ENCODE data around the gene MRPL36.
"Not testable (repeated sequence)": the region's sequence is repeated elsewhere in the genome, so short reads cannot be mapped to it uniquely, and the experiment has no call there.

MRPL36 gene

DNA sequence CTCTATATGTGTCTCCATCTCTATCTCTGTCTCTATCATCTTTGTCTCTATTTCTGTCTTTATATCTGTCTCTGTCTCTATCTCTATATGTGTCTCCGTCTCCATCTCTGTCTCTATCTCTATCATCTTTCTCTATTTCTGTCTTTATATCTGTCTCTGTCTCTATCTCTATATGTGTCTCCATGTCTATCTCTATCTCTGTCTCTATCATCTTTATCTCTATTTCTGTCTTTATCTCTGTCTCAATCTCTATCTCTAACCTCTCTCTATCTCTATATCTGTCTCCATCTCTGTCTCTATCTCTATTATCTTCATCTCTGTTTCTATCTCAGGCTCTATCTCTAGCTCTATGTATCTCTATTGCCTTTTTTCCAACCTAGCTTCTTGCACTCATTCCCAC, 46.1 kb upstream of the MRPL36 start:
- Histone ChIP-seq H3K4me1 (ENCODE audit: control insufficient read depth in 1 of 2, insufficient read depth in 2 of 2, low read length in 2 of 2) (peaks cover 5 to 6% of the 10 kb centered on the region in 2 experiments), H3K9ac (ENCODE audit: low read length) (no peak overlapping the region), H2BK120ac (ENCODE audit: insufficient read depth, low read length, poor library complexity) (no peak overlapping the region), H4K12ac (ENCODE audit: low read depth, low read length) (no peak overlapping the region), H3K27me3 (ENCODE audit: insufficient read depth, low read length) (peaks cover 10% of the 10 kb centered on the region), H2AFZ (ENCODE audit: insufficient read depth, low read length, poor library complexity) (no peak overlapping the region), H3K4ac (ENCODE audit: low read depth, low read length) (no peak overlapping the region), H3K9me3 (ENCODE audit: insufficient read depth, low read depth, low read length) (peaks cover 3% of the 10 kb centered on the region), H3K79me2 (ENCODE audit: control insufficient read depth, insufficient read depth, low read length, poor library complexity) (no peaks in the 10 kb centered on the region), H4K91ac (ENCODE audit: low read depth, low read length) (no peak overlapping the region), H4K8ac (ENCODE audit: low read depth, low read length) (no peak overlapping the region), H3K27ac (ENCODE audit: low read depth, low read length) (no peak overlapping the region), H3K18ac (ENCODE audit: low read length) (no peak overlapping the region), H3K14ac (ENCODE audit: low read length) (no peak overlapping the region), H3K23ac (ENCODE audit: low read length) (no peak overlapping the region), H3K4me2 (ENCODE audit: low read length) (no peak overlapping the region), H2AK5ac (ENCODE audit: low read length) (no peak overlapping the region), H3K36me3 (ENCODE audit: control insufficient read depth in 1 of 2, insufficient read depth in 2 of 2, low read length in 2 of 2) (no peaks in the 10 kb centered on the region), H2BK12ac (ENCODE audit: low read length) (no peak overlapping the region), H3K4me3 (ENCODE audit: low read depth, low read length) (no peak overlapping the region), H3K79me1 (ENCODE audit: low read length) (no peaks in the 10 kb centered on the region), H2BK5ac (ENCODE audit: low read depth, low read length, poor library complexity) (no peak overlapping the region)
- DNase-seq, result no peak
- no CpG with 5 or more reads among the region's 1 CpG for WGBS (ENCODE audit: extremely low coverage, insufficient coverage, insufficient read length)

DNA sequence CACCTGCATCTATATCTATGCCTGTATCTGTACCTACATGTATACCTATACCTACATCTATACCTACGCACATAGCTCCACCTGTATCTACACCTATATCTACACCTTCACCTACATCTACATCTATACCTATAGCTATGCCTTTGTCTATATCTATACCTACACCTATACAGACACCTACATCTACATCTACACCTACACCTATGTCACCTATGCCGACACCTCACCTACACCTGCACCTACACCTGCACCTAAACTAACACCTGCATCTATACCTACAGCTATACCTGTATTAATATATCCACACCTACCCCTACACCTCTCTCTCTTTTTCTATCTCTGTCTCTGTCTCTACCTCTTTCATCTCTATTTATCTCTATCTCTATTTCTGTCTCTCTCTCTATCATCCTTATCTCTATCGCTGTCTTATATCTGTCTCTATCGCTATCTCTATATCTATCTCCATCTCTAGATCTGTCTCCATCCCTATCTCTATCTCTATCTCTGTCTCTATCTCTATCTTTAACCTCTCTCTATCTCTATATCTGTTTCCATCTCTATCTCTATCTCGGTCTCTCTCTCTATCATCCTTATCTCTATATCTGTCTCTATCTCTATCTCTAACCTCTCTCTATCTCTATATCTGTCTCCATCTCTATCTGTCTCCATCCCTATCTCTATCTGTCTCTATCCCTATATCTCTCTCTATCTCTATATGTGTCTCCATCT, 45.2 kb upstream of the MRPL36 start:
- no peak overlapping the region for H2BK12ac ChIP-seq (ENCODE audit: low read length)
- 100% methylated on average over 1 of the region's 5 CpGs for WGBS (ENCODE audit: extremely low coverage, insufficient coverage, insufficient read length)
- no peak overlapping the region for H2BK120ac ChIP-seq (ENCODE audit: insufficient read depth, low read length, poor library complexity)
- no peak overlapping the region for H3K4me3 ChIP-seq (ENCODE audit: low read depth, low read length)
- no peak overlapping the region for H3K4me2 ChIP-seq (ENCODE audit: low read length)
- no peak overlapping the region for H2AK5ac ChIP-seq (ENCODE audit: low read length)
- DNase-seq, result no peak
- no peak overlapping the region for H3K23ac ChIP-seq (ENCODE audit: low read length)
- H4K91ac ChIP-seq (ENCODE audit: low read depth, low read length), result no peak overlapping the region
- H3K79me1 ChIP-seq (ENCODE audit: low read length), result no peaks in the 10 kb centered on the region
- H3K9me3 ChIP-seq (ENCODE audit: insufficient read depth, low read depth, low read length), result peaks cover 2% of the 10 kb centered on the region
- H2BK5ac ChIP-seq (ENCODE audit: low read depth, low read length, poor library complexity), result no peak overlapping the region
- H3K4me1 ChIP-seq (ENCODE audit: control insufficient read depth in 1 of 2, insufficient read depth in 2 of 2, low read length in 2 of 2), result peaks cover 5 to 6% of the 10 kb centered on the region in 2 experiments
- H2AFZ ChIP-seq (ENCODE audit: insufficient read depth, low read length, poor library complexity), result no peak overlapping the region
- H3K14ac ChIP-seq (ENCODE audit: low read length), result no peak overlapping the region
- no peaks in the 10 kb centered on the region for H3K36me3 ChIP-seq (ENCODE audit: control insufficient read depth in 1 of 2, insufficient read depth in 2 of 2, low read length in 2 of 2)
- H3K4ac ChIP-seq (ENCODE audit: low read depth, low read length), result no peak overlapping the region
- H3K27ac ChIP-seq (ENCODE audit: low read depth, low read length), result no peak overlapping the region
- no peak overlapping the region for H3K18ac ChIP-seq (ENCODE audit: low read length)
- no peak overlapping the region for H3K9ac ChIP-seq (ENCODE audit: low read length)
- H4K12ac ChIP-seq (ENCODE audit: low read depth, low read length), result no peak overlapping the region
- no peaks in the 10 kb centered on the region for H3K79me2 ChIP-seq (ENCODE audit: control insufficient read depth, insufficient read depth, low read length, poor library complexity)
- peaks cover 2% of the 10 kb centered on the region for H3K27me3 ChIP-seq (ENCODE audit: insufficient read depth, low read length)
- no peak overlapping the region for H4K8ac ChIP-seq (ENCODE audit: low read depth, low read length)

DNA sequence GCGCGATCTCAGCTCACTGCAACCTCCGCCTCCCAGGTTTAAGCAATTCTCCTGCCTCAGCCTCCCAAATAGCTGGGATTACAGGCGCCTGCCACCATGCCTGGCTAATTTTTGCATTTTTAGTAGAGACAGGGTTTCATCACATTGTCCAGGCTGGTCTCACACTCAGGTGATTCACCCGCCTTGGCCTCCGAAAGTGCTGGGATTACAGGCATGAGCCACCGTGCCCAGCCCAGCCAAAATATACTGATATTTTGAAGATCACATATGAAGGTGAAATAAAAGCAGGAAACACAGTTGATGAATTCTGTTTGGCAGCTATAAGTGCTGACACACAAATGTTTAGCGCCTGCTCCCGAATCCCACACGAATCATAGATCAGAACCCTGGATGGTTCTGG, 44.1 kb upstream of the MRPL36 start:
- not testable (repeated sequence) for H3K23ac ChIP-seq (ENCODE audit: low read length); H4K91ac ChIP-seq (ENCODE audit: low read depth, low read length); H3K4ac ChIP-seq (ENCODE audit: low read depth, low read length); H3K9ac ChIP-seq (ENCODE audit: low read length); H3K27me3 ChIP-seq (ENCODE audit: insufficient read depth, low read length); H3K36me3 ChIP-seq (ENCODE audit: control insufficient read depth in 1 of 2, insufficient read depth in 2 of 2, low read length in 2 of 2); H4K8ac ChIP-seq (ENCODE audit: low read depth, low read length); H3K79me2 ChIP-seq (ENCODE audit: control insufficient read depth, insufficient read depth, low read length, poor library complexity); H3K4me3 ChIP-seq (ENCODE audit: low read depth, low read length); H4K12ac ChIP-seq (ENCODE audit: low read depth, low read length); H3K18ac ChIP-seq (ENCODE audit: low read length); H3K27ac ChIP-seq (ENCODE audit: low read depth, low read length); H3K79me1 ChIP-seq (ENCODE audit: low read length); H2AK5ac ChIP-seq (ENCODE audit: low read length); H3K4me2 ChIP-seq (ENCODE audit: low read length); H2BK12ac ChIP-seq (ENCODE audit: low read length); H3K9me3 ChIP-seq (ENCODE audit: insufficient read depth, low read depth, low read length); H2BK5ac ChIP-seq (ENCODE audit: low read depth, low read length, poor library complexity); DNase-seq; H2BK120ac ChIP-seq (ENCODE audit: insufficient read depth, low read length, poor library complexity); H3K4me1 ChIP-seq (ENCODE audit: control insufficient read depth in 1 of 2, insufficient read depth in 2 of 2, low read length in 2 of 2); H2AFZ ChIP-seq (ENCODE audit: insufficient read depth, low read length, poor library complexity); H3K14ac ChIP-seq (ENCODE audit: low read length)
- WGBS (ENCODE audit: extremely low coverage, insufficient coverage, insufficient read length), result no CpG with 5 or more reads among the region's 10 CpGs

DNA sequence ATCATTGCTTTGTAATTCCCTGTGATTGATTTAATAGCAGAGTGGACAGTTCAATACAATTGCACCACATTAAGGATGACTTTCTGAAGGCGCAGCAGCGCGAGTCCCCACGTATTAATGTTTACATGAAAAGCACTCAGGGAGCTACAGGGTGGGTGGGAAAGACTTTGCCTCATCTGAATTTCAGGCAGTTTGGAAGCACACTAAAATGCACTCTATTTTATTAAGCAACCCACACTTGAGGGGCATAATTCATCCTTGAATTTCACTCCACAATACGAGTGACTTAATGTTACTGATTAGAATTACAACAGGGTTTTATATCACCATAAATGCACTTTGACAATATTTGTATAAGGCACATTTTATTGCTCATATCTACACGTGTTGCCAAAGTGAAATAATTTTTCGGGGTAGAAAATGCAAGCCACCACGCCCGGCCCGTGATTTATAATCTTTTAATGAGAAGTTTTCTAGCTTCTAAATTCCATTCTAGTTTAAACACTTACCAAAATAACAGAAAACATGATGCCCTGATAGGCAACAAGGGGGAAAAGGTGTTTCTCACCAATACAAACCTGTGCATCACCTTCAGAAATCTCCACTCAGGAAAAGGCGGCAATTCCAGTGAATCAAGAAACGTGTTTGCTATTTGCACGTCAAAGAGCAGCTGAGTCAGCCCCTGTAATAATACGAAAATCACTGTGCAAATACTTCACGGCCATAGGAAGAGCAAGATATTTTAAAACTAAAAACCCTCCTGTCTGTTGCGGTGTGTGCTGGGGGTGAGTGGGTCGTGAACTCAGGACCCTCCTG, 42.6 kb upstream of the MRPL36 start:
- no peak overlapping the region for H3K4me2 ChIP-seq (ENCODE audit: low read length)
- H2BK5ac ChIP-seq (ENCODE audit: low read depth, low read length, poor library complexity), result no peak overlapping the region
- no peak overlapping the region for H4K8ac ChIP-seq (ENCODE audit: low read depth, low read length)
- no peak overlapping the region for H2BK120ac ChIP-seq (ENCODE audit: insufficient read depth, low read length, poor library complexity)
- no CpG with 5 or more reads among the region's 17 CpGs for WGBS (ENCODE audit: extremely low coverage, insufficient coverage, insufficient read length)
- H3K9me3 ChIP-seq (ENCODE audit: insufficient read depth, low read depth, low read length), result peaks cover 3% of the 10 kb centered on the region
- H3K27me3 ChIP-seq (ENCODE audit: insufficient read depth, low read length), result peaks cover 2% of the 10 kb centered on the region
- no peak for DNase-seq
- no peaks in the 10 kb centered on the region for H3K36me3 ChIP-seq (ENCODE audit: control insufficient read depth in 1 of 2, insufficient read depth in 2 of 2, low read length in 2 of 2)
- H4K91ac ChIP-seq (ENCODE audit: low read depth, low read length), result no peak overlapping the region
- H2AK5ac ChIP-seq (ENCODE audit: low read length), result no peak overlapping the region
- H3K9ac ChIP-seq (ENCODE audit: low read length), result no peak overlapping the region
- no peak overlapping the region for H3K23ac ChIP-seq (ENCODE audit: low read length)
- H3K4ac ChIP-seq (ENCODE audit: low read depth, low read length), result no peak overlapping the region
- no peaks in the 10 kb centered on the region for H3K79me1 ChIP-seq (ENCODE audit: low read length)
- H4K12ac ChIP-seq (ENCODE audit: low read depth, low read length), result no peak overlapping the region
- H3K4me3 ChIP-seq (ENCODE audit: low read depth, low read length), result no peak overlapping the region
- H3K14ac ChIP-seq (ENCODE audit: low read length), result no peak overlapping the region
- peaks cover 9 to 15% of the 10 kb centered on the region in 2 experiments for H3K4me1 ChIP-seq (ENCODE audit: control insufficient read depth in 1 of 2, insufficient read depth in 2 of 2, low read length in 2 of 2)
- no peaks in the 10 kb centered on the region for H3K79me2 ChIP-seq (ENCODE audit: control insufficient read depth, insufficient read depth, low read length, poor library complexity)
- no peak overlapping the region for H2AFZ ChIP-seq (ENCODE audit: insufficient read depth, low read length, poor library complexity)
- no peak overlapping the region for H2BK12ac ChIP-seq (ENCODE audit: low read length)
- H3K27ac ChIP-seq (ENCODE audit: low read depth, low read length), result no peak overlapping the region
- no peak overlapping the region for H3K18ac ChIP-seq (ENCODE audit: low read length)

All from trophoblast cell (in vitro differentiated cells and primary cell).